22Rv1 (cell line): ENCODE data around the gene TJP3.

Experiments
- ZFX ChIP-seq: fragments of 450-650 bp; IDR thresholded peaks from 2 replicates; pipeline ENCODE4 v1.6.1; 2017; ENCODE audit warnings: antibody characterized with exemption, borderline replicate concordance
- TF ChIP-seq, protein P1 (sequence below): fragments of 450-650 bp; IDR thresholded peaks from 2 replicates; pipeline ENCODE4 v1.5.1; 2017; ENCODE audit warnings: mild to moderate bottlenecking

DNA sequence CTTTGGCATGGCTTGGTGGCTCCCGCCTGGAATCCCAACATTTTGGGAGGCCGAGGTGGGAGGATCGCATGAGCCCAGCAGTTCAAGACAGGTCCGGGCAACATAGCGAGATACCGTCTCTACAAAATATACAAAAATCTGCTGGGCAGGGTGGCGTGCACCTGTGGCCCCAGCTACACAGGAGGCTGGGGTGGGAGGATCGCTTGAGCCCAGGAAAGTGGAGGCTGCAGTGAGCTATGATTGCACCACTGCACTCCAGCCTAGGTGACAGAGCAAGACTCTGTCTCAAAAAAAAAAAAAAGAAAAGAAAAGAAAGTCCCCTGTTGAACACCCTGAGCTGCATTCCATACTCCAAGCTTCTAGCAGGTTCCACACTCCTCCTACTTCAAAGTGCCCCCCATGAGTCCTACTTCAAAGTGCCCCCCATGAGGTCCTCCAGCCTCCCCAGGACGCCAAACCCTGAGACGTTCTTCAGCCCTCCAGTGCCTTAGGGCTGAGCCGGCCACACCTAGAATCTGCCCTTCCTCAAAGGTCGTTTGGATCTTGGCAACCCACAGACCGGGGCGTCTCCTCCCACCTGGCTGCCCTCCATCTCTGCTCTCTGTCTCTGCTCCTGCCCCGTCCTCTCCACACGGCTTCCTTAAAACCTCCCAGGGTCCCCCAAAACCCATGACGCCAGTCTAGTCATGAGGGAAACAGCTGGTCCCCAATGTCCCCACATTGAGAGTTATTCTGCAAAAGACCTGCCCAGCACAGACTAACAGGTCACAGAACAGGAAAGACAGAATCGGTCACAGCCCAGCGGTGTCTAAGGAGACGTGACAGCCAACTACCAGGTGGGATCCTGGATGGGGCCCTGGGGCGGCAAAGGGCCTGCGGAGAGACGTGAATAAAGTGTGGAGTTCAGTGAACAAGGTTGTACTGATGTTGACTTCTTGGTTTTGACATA, 4.8 kb downstream of the TJP3 start:
- TF ChIP-seq, protein P1, sequence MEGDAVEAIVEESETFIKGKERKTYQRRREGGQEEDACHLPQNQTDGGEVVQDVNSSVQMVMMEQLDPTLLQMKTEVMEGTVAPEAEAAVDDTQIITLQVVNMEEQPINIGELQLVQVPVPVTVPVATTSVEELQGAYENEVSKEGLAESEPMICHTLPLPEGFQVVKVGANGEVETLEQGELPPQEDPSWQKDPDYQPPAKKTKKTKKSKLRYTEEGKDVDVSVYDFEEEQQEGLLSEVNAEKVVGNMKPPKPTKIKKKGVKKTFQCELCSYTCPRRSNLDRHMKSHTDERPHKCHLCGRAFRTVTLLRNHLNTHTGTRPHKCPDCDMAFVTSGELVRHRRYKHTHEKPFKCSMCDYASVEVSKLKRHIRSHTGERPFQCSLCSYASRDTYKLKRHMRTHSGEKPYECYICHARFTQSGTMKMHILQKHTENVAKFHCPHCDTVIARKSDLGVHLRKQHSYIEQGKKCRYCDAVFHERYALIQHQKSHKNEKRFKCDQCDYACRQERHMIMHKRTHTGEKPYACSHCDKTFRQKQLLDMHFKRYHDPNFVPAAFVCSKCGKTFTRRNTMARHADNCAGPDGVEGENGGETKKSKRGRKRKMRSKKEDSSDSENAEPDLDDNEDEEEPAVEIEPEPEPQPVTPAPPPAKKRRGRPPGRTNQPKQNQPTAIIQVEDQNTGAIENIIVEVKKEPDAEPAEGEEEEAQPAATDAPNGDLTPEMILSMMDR, result no peak
- no peak for TF ChIP-seq ZFX
